ENCODE data around the gene GNG13.

The GNG13 gene

DNA sequence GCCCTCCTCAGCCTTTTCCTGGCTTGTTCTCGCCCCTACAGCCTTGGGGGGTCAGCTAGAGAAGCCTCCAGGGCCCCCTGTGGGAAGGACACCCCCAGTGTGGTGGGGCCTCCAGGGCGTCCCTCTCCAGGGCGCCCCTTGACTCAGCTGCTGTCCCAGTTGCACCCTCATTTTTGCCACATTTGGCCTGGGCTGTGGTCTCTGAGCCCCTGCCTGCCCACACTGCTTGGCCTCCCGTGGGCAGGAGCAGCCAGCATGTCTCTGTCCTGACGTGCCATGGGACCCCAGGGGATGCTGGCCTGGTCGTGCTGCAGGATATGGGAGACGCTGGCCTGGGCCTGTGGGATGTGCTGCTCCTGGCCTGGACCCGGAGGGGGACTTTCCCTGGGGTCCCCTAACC lies 7.1 kb downstream of the GNG13 start:
- DNase-seq (ENCODE audit: low spot score in 2 of 2) (no peak), ATAC-seq (replicated peaks; ENCODE audit: extremely low read depth, poor library complexity, severe bottlenecking) (no peak)
- Mint-ChIP-seq H3K4me1 (peaks cover 7% of the 10 kb centered on the region), H3K36me3 (ENCODE audit: insufficient read depth) (peaks cover 5% of the 10 kb centered on the region), H3K9me3 (no peaks in the 10 kb centered on the region), H3K4me3 (no peak overlapping the region), H3K27ac (ENCODE audit: low read depth) (no peak overlapping the region), H3K27me3 (no peaks in the 10 kb centered on the region)

GRCh38 chr16:792221-792995 lies 8.1 kb downstream of the GNG13 start:
- no peak overlapping the region for H3K27ac Mint-ChIP-seq (ENCODE audit: low read depth)

DNA sequence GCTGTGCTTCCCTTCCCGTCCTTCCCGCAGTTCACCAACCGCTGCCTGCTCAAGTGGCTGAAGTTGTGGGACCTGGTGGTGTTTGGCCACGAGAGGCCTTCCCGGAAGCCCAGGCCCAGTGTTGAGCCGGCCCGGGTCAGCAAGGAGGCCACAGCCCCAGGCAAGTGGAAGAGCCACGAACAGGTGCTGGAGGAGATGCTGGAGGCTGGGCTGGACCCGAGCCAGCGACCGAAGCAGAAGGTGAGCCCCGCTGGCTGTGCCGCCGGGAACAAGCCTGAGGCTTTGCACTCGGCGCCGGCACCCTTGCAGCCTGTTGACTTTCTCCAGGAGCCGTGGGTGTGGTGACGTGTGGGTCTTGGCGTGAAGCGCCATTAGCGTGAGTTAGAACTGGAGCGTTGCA lies 9.4 kb downstream of the GNG13 start:
- H3K27ac Mint-ChIP-seq (ENCODE audit: low read depth) = no peak overlapping the region
- no peak for ATAC-seq (replicated peaks; ENCODE audit: extremely low read depth, poor library complexity, severe bottlenecking)
- peaks cover 15% of the 10 kb centered on the region for H3K4me1 Mint-ChIP-seq
- H3K9me3 Mint-ChIP-seq = no peaks in the 10 kb centered on the region
- H3K36me3 Mint-ChIP-seq (ENCODE audit: insufficient read depth) = peaks cover 10% of the 10 kb centered on the region
- H3K4me3 Mint-ChIP-seq = no peak overlapping the region
- DNase-seq (ENCODE audit: low spot score in 2 of 2) = no peak
- H3K27me3 Mint-ChIP-seq = no peaks in the 10 kb centered on the region

More at GRCh38 chr16:792221-792995, 8.1 kb downstream of the GNG13 start:
- H3K4me3 Mint-ChIP-seq = no peak overlapping the region
- ATAC-seq (replicated peaks; ENCODE audit: extremely low read depth, poor library complexity, severe bottlenecking) (no peak), DNase-seq (ENCODE audit: low spot score in 2 of 2) (no peak)
- H3K27me3 Mint-ChIP-seq = no peaks in the 10 kb centered on the region
- peaks cover 7% of the 10 kb centered on the region for H3K4me1 Mint-ChIP-seq
- H3K9me3 Mint-ChIP-seq = no peaks in the 10 kb centered on the region
- peaks cover 9% of the 10 kb centered on the region for H3K36me3 Mint-ChIP-seq (ENCODE audit: insufficient read depth)

- Mint-ChIP-seq H3K36me3 (ENCODE audit: insufficient read depth) (peaks cover 11% of the 10 kb centered on the region), H3K4me1 (peaks cover 18% of the 10 kb centered on the region), H3K9me3 (no peaks in the 10 kb centered on the region), H3K27ac (ENCODE audit: low read depth) (peak overlapping the region; percentile 25), H3K27me3 (no peaks in the 10 kb centered on the region), H3K4me3 (peak overlapping the region; percentile 61)
- no peak for DNase-seq (ENCODE audit: low spot score in 2 of 2)
- no peak for ATAC-seq (replicated peaks; ENCODE audit: extremely low read depth, poor library complexity, severe bottlenecking)
Observed at GRCh38 chr16:790086-790485, 10.4 kb downstream of the GNG13 start.

GRCh38 chr16:789191-789850 lies 11.2 kb downstream of the GNG13 start:
- H3K27me3 Mint-ChIP-seq = no peaks in the 10 kb centered on the region

GRCh38 chr16:788399-789126 lies 12.0 kb downstream of the GNG13 start, which contains the start of gene CHTF18:
Gene CHTF18 (plus strand): TSS chr16:788620. CDS start chr16:788685, 65 bp downstream.
- Mint-ChIP-seq H3K9me3 (no peaks in the 10 kb centered on the region), H3K27me3 (no peaks in the 10 kb centered on the region), H3K4me1 (peaks cover 21% of the 10 kb centered on the region), H3K36me3 (ENCODE audit: insufficient read depth) (peaks cover 11% of the 10 kb centered on the region), H3K4me3 (peak within 1 kb of the TSS; percentile 80), H3K27ac (ENCODE audit: low read depth) (no peak within 1 kb of the TSS)
- ATAC-seq (replicated peaks; ENCODE audit: extremely low read depth, poor library complexity, severe bottlenecking) = peak; percentile 96
- DNase-seq (ENCODE audit: low spot score in 2 of 2) = peak; percentile 83 to 93

More at GRCh38 chr16:789191-789850, 11.2 kb downstream of the GNG13 start:
- Mint-ChIP-seq H3K4me1 (peaks cover 21% of the 10 kb centered on the region), H3K36me3 (ENCODE audit: insufficient read depth) (peaks cover 11% of the 10 kb centered on the region), H3K9me3 (no peaks in the 10 kb centered on the region), H3K27ac (ENCODE audit: low read depth) (no peak overlapping the region), H3K4me3 (peak overlapping the region; percentile 61)
- DNase-seq (ENCODE audit: low spot score in 2 of 2) (no peak), ATAC-seq (replicated peaks; ENCODE audit: extremely low read depth, poor library complexity, severe bottlenecking) (no peak)

GRCh38 chr16:787978-788398 lies 12.5 kb downstream of the GNG13 start, which contains the start of gene RPUSD1:
Gene RPUSD1 (minus strand): TSS chr16:788381. CDS start chr16:787737, 644 bp downstream.
- H3K27ac Mint-ChIP-seq (ENCODE audit: low read depth) = no peak within 1 kb of the TSS

DNA sequence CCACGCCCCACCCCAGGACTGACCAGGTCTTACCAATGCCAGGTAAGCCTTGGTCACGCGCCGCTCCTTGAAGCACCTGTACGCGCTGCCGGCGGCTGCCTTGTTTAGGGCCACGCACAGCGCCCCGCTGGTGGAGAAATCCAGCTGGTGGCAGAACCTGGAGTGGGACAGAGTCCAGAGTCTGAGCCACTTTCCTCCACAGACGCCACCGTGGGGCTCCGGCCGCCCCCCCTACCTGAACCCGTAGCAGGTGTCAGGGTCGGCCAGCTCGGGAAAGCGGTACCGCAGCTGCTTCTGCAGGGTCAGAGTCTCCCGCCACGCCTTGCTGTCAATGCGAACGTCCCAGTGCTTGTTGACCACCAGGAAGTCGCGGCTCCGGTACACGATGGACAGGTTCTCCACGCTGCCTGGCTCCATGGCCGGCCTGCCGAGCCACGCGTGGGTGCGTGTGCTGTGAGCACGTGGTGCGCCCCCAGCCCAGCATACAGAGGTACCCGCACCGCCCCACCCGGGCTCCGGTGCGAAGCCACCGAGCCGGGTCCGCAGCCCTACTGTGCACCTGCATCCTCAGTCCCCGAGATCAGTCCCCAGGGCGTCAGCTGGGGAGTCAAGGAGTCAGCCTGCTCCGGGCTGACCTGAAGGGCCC lies 13.1 kb downstream of the GNG13 start:
- peaks cover 21% of the 10 kb centered on the region for H3K4me1 Mint-ChIP-seq
- peak overlapping the region; percentile 80 for H3K4me3 Mint-ChIP-seq
- peaks cover 11% of the 10 kb centered on the region for H3K36me3 Mint-ChIP-seq (ENCODE audit: insufficient read depth)

More at GRCh38 chr16:787978-788398, 12.5 kb downstream of the GNG13 start, which contains the start of gene RPUSD1:
- peak within 1 kb of the TSS; percentile 80 for H3K4me3 Mint-ChIP-seq
- no peaks in the 10 kb centered on the region for H3K9me3 Mint-ChIP-seq
- H3K36me3 Mint-ChIP-seq (ENCODE audit: insufficient read depth) = peaks cover 11% of the 10 kb centered on the region
- peaks cover 21% of the 10 kb centered on the region for H3K4me1 Mint-ChIP-seq
- no peaks in the 10 kb centered on the region for H3K27me3 Mint-ChIP-seq
- ATAC-seq (replicated peaks; ENCODE audit: extremely low read depth, poor library complexity, severe bottlenecking) (peak; percentile 10), DNase-seq (ENCODE audit: low spot score in 2 of 2) (peak in 1 of 2 donors; percentile 22)

DNA sequence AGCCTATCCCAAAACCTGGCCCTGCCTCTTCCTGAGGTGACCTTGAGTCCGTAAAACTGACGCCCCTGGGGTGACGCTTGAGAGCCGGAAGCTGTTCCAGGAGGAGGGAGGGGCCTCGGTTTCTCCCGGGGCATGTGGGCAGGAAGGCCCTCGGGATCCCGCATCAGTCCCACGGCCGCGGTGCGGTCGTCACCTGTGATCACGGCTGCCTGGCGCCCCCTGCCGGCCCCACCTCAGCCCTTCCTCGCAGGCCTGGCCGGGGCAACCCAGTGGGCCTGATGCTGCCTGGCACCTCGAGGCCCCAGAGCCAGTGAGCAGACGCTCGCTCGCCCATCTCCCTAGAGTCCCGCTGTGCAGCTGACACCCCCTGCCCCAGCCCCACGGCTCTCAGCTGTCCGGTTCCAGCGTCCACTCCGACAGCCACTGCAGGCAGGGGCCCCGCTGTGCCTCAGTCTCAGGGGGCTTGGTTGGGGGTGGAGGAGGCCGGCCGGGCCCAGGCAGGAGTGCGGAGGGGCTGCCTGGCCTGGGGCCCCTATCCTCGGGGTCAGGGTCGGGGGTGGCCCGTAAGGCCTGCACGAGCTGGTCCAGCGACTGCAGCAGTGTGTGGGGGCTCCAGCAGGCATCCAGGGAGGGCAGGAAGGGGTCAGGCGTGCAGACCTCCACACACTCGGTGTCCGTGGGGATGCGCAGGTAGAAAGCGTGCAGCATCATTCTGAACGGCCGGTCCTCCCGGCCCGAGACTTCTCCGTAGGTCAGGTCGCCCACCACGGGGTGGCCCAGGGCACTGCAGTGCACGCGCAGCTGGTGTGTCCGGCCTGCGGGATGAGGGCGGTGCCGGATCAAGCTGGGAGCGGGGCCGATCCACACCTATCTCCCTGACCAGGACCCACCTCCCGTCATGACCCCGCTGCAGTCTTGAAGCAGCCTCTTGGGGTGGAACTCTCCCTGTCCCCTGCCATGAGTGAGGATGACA lies 14.7 kb downstream of the GNG13 start:
- DNase-seq (ENCODE audit: low spot score in 2 of 2) = peak; percentile 53 to 70
- no peaks in the 10 kb centered on the region for H3K27me3 Mint-ChIP-seq
- no peak for ATAC-seq (replicated peaks; ENCODE audit: extremely low read depth, poor library complexity, severe bottlenecking)
- H3K4me1 Mint-ChIP-seq = peaks cover 14% of the 10 kb centered on the region
- peaks cover 9% of the 10 kb centered on the region for H3K36me3 Mint-ChIP-seq (ENCODE audit: insufficient read depth)
- H3K4me3 Mint-ChIP-seq = peak overlapping the region; percentile 80
- H3K27ac Mint-ChIP-seq (ENCODE audit: low read depth) = no peak overlapping the region
- no peaks in the 10 kb centered on the region for H3K9me3 Mint-ChIP-seq

More for the DNA sequence above, 13.1 kb downstream of the GNG13 start:
- DNase-seq (ENCODE audit: low spot score in 2 of 2) (no peak), ATAC-seq (replicated peaks; ENCODE audit: extremely low read depth, poor library complexity, severe bottlenecking) (no peak)
- Mint-ChIP-seq H3K9me3 (no peaks in the 10 kb centered on the region), H3K27me3 (no peaks in the 10 kb centered on the region), H3K27ac (ENCODE audit: low read depth) (no peak overlapping the region)

DNA sequence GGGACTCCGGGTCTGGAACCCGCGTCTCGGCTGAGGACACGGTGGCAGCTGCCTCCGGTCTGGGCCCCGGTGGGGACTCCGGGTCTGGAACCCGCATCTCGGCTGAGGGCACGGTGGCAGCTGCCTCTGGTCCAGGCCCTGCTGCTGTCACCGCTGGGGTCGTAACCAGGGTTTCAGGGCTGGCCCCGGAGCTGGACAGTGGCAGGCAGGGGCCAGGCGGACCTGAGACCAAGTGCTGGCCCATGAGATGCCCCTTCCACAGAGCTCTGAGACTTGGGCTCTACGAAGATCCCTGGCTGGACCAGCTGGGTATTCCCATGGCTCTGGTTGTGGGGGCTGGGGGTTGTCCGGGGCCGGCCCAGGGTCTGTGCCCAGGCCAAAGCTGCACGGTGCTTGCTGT lies 16.1 kb downstream of the GNG13 start:
- ATAC-seq (replicated peaks; ENCODE audit: extremely low read depth, poor library complexity, severe bottlenecking) = no peak
- Mint-ChIP-seq H3K9me3 (no peaks in the 10 kb centered on the region), H3K36me3 (ENCODE audit: insufficient read depth) (peaks cover 9% of the 10 kb centered on the region)

GRCh38 chr16:783404-784161 lies 17.0 kb downstream of the GNG13 start:
- no peak for ATAC-seq (replicated peaks; ENCODE audit: extremely low read depth, poor library complexity, severe bottlenecking)
- peaks cover 9% of the 10 kb centered on the region for H3K36me3 Mint-ChIP-seq (ENCODE audit: insufficient read depth)
- H3K9me3 Mint-ChIP-seq = no peaks in the 10 kb centered on the region
- no peak overlapping the region for H3K27ac Mint-ChIP-seq (ENCODE audit: low read depth)
- H3K4me1 Mint-ChIP-seq = peaks cover 14% of the 10 kb centered on the region
- H3K4me3 Mint-ChIP-seq = no peak overlapping the region
- H3K27me3 Mint-ChIP-seq = peaks cover 7% of the 10 kb centered on the region
- no peak for DNase-seq (ENCODE audit: low spot score in 2 of 2)

More for the DNA sequence above, 16.1 kb downstream of the GNG13 start:
- H3K4me1 Mint-ChIP-seq = peaks cover 14% of the 10 kb centered on the region
- no peak overlapping the region for H3K4me3 Mint-ChIP-seq
- H3K27ac Mint-ChIP-seq (ENCODE audit: low read depth) = no peak overlapping the region
- H3K27me3 Mint-ChIP-seq = peaks cover 7% of the 10 kb centered on the region
- no peak for DNase-seq (ENCODE audit: low spot score in 2 of 2)
